Neural cell (in vitro differentiated cells): ENCODE measurements around the gene ELFN1. TPM values are rescaled to one million over a fixed set of nuclear protein-coding genes. Genes with fewer than 3 reads are reported as not detected.

ENCODE experiments used
- H2AFZ ChIP-seq: fragments of 200-600, 300-800 bp; sonication (generic), shearing (Covaris generic); 2 replicates; pipeline ENCODE4 v1.6.0; 2014; ENCODE audit warnings: low read depth, mild to moderate bottlenecking, antibody characterized with exemption, low read length, moderate library complexity
- H3F3A ChIP-seq: fragments of 200-600 bp; shearing (Covaris generic); 2 replicates; pipeline ENCODE4 v1.6.1; 2016; ENCODE audit warnings: mild to moderate bottlenecking, moderate library complexity, mixed read lengths, antibody characterized with exemption, low read length; ENCODE audit not compliant: insufficient read depth, poor library complexity, severe bottlenecking
- H3K27ac ChIP-seq: fragments of 200-600, 300-800 bp; sonication (generic), shearing (Covaris generic); 2 replicates; pipeline ENCODE4 v1.5.1; 2014; ENCODE audit warnings: mild to moderate bottlenecking, low read length, moderate library complexity
- H3K27me3 ChIP-seq: fragments of 300-800, 200-600 bp; sonication (generic), shearing (Covaris generic); 2 replicates; pipeline ENCODE4 v1.6.0; 2014; ENCODE audit warnings: mild to moderate bottlenecking, low read depth, low read length, moderate library complexity; ENCODE audit not compliant: insufficient read depth
- H3K36me3 ChIP-seq: fragments of 300-800, 200-600 bp; sonication (generic), shearing (Covaris generic); 2 replicates; pipeline ENCODE4 v1.5.1; 2014; ENCODE audit warnings: mild to moderate bottlenecking, antibody characterized with exemption, low read length, moderate library complexity; ENCODE audit not compliant: insufficient read depth
- H3K4me2 ChIP-seq: fragments of 300-800, 200-600 bp; sonication (generic), shearing (Covaris generic); 2 replicates; pipeline ENCODE4 v1.6.0; 2014; ENCODE audit warnings: mild to moderate bottlenecking, low read length
- H3K4me3 ChIP-seq: fragments of 300-800, 200-600 bp; sonication (generic), shearing (Covaris generic); 2 replicates; pipeline ENCODE4 v1.5.1; 2014; ENCODE audit warnings: mild to moderate bottlenecking, low read length, moderate library complexity
- H3K79me2 ChIP-seq: fragments of 200-600 bp; shearing (Covaris generic); replicated peaks from 2 replicates; pipeline ENCODE4 v1.6.0; 2014; ENCODE audit warnings: mild to moderate bottlenecking, low read length, moderate library complexity; ENCODE audit not compliant: insufficient read depth
- H3K9ac ChIP-seq: fragments of 300-800, 200-600 bp; sonication (generic), shearing (Covaris generic); 2 replicates; pipeline ENCODE4 v1.6.1; 2016; ENCODE audit warnings: mild to moderate bottlenecking, low read length, mixed read lengths
- H3K9me2 ChIP-seq: fragments of 200-600 bp; shearing (Covaris generic); 2 replicates; pipeline ENCODE4 v1.6.1; 2016; ENCODE audit warnings: mild to moderate bottlenecking, low read length, mixed read lengths; ENCODE audit not compliant: insufficient read depth
- H3K9me3 ChIP-seq: fragments of 200-600, 300-800 bp; sonication (generic), shearing (Covaris generic); 2 replicates; pipeline ENCODE4 v1.6.1; 2016; ENCODE audit warnings: mild to moderate bottlenecking, mixed run types, low read length, moderate library complexity, mixed read lengths
- H4K20me1 ChIP-seq: fragments of 200-600 bp; shearing (Covaris generic); 2 replicates; pipeline ENCODE4 v1.6.1; 2016; ENCODE audit warnings: mild to moderate bottlenecking, mixed run types; ENCODE audit not compliant: insufficient read depth
- CTCF ChIP-seq: fragments of 450-650 bp; IDR thresholded peaks from 2 replicates; pipeline ENCODE4 v1.5.1; 2014; ENCODE audit warnings: antibody characterized with exemption, mild to moderate bottlenecking, moderate library complexity; ENCODE audit not compliant: poor library complexity, severe bottlenecking
- EP300 ChIP-seq: fragments of 450-650 bp; conservative IDR thresholded peaks from 2 replicates; pipeline ENCODE4 v1.6.1; 2014; ENCODE audit warnings: antibody characterized with exemption, mild to moderate bottlenecking, moderate library complexity; ENCODE audit not compliant: poor library complexity, severe bottlenecking
- EZH2 ChIP-seq: fragments of 200-600, 300-800 bp; shearing (Covaris generic), sonication (generic); IDR thresholded peaks from 2 replicates; pipeline ENCODE4 v1.6.1; 2014; ENCODE audit warnings: antibody characterized with exemption, low read length, borderline replicate concordance, mild to moderate bottlenecking; ENCODE audit not compliant: insufficient read depth, poor library complexity, severe bottlenecking
- MXI1 ChIP-seq: fragments of 450-650 bp; conservative IDR thresholded peaks from 2 replicates; pipeline ENCODE4 v1.6.1; 2014; ENCODE audit warnings: antibody characterized with exemption, mild to moderate bottlenecking; ENCODE audit not compliant: poor library complexity, severe bottlenecking
- POLR2AphosphoS5 ChIP-seq: IDR thresholded peaks from 2 replicates; pipeline ENCODE4 v1.6.1; 2012
- RAD21 ChIP-seq: fragments of 450-650 bp; conservative IDR thresholded peaks from 2 replicates; pipeline ENCODE4 v1.6.1; 2014; ENCODE audit warnings: antibody characterized with exemption, mild to moderate bottlenecking, moderate library complexity
- REST ChIP-seq: IDR thresholded peaks from 2 replicates; pipeline ENCODE4 v1.6.1; 2012; ENCODE audit warnings: borderline replicate concordance
- SMC3 ChIP-seq: fragments of 450-650 bp; conservative IDR thresholded peaks from 2 replicates; pipeline ENCODE4 v1.6.1; 2014; ENCODE audit warnings: antibody characterized with exemption, mild to moderate bottlenecking, moderate library complexity; ENCODE audit not compliant: poor library complexity
- TAF1 ChIP-seq: IDR thresholded peaks from 2 replicates; pipeline ENCODE4 v1.6.1; 2012; ENCODE audit warnings: low read depth
- polyA plus RNA-seq: library from polyadenylated mRNA; depleted of rRNA; stranded (reverse); fragments of >200 nt; gene quantifications from 2 replicates; pipeline ENCODE4 v1.2.3, GENCODE V29; 2014

Gene ELFN1
- polyA plus RNA-seq, 1 donor from 2014 or later, result 11.8 TPM

GRCh38 chr7:1709281-1709680 is 39.2 kb downstream of the ELFN1 start:
- H3K9me3 ChIP-seq, result no peaks in the 10 kb centered on the region
- H3K4me3 ChIP-seq, result no peak overlapping the region
- no peaks in the 10 kb centered on the region for H3K27me3 ChIP-seq
- H3K4me2 ChIP-seq, result no peak overlapping the region
- TF ChIP-seq CTCF, result no peak
- no peak for TF ChIP-seq POLR2AphosphoS5
- no peak for TF ChIP-seq EP300
- TF ChIP-seq SMC3, result no peak
- H4K20me1 ChIP-seq, result no peaks in the 10 kb centered on the region
- no peaks in the 10 kb centered on the region for H3F3A ChIP-seq
- H3K27ac ChIP-seq, result no peak overlapping the region
- H2AFZ ChIP-seq, result no peak overlapping the region
- H3K9me2 ChIP-seq, result no peaks in the 10 kb centered on the region
- no peaks in the 10 kb centered on the region for H3K36me3 ChIP-seq
- no peak overlapping the region for H3K9ac ChIP-seq
- no peaks in the 10 kb centered on the region for H3K79me2 ChIP-seq

GRCh38 chr7:1709900-1710299 is 39.8 kb downstream of the ELFN1 start:
- H3K4me3 ChIP-seq, result no peak overlapping the region

GRCh38 chr7:1710936-1711335 is 40.9 kb downstream of the ELFN1 start:
- no peak overlapping the region for H3K27ac ChIP-seq
- no peaks in the 10 kb centered on the region for H3K36me3 ChIP-seq
- H3F3A ChIP-seq, result no peaks in the 10 kb centered on the region
- H3K4me2 ChIP-seq, result no peak overlapping the region
- TF ChIP-seq SMC3, result no peak
- TF ChIP-seq CTCF, result no peak
- no peak for TF ChIP-seq EZH2
- TF ChIP-seq EP300, result no peak
- TF ChIP-seq MXI1, result no peak
- no peak for TF ChIP-seq RAD21
- TF ChIP-seq POLR2AphosphoS5, result no peak
- no peak for TF ChIP-seq TAF1
- no peak for TF ChIP-seq REST
- H3K9me3 ChIP-seq, result no peaks in the 10 kb centered on the region
- no peaks in the 10 kb centered on the region for H4K20me1 ChIP-seq
- no peaks in the 10 kb centered on the region for H3K9me2 ChIP-seq
- no peak overlapping the region for H3K9ac ChIP-seq
- H3K79me2 ChIP-seq, result no peaks in the 10 kb centered on the region
- H3K4me3 ChIP-seq, result no peak overlapping the region
- no peak overlapping the region for H2AFZ ChIP-seq
- H3K27me3 ChIP-seq, result no peaks in the 10 kb centered on the region

More at GRCh38 chr7:1709900-1710299, 39.8 kb downstream of the ELFN1 start:
- peak; percentile 33 for TF ChIP-seq CTCF
- TF ChIP-seq EP300, result no peak
- no peak overlapping the region for H3K4me2 ChIP-seq
- no peaks in the 10 kb centered on the region for H3K79me2 ChIP-seq
- no peaks in the 10 kb centered on the region for H3K9me3 ChIP-seq
- no peaks in the 10 kb centered on the region for H3K9me2 ChIP-seq
- no peak overlapping the region for H2AFZ ChIP-seq
- H3F3A ChIP-seq, result no peaks in the 10 kb centered on the region
- no peaks in the 10 kb centered on the region for H3K27me3 ChIP-seq
- H4K20me1 ChIP-seq, result no peaks in the 10 kb centered on the region
- no peak overlapping the region for H3K9ac ChIP-seq
- H3K36me3 ChIP-seq, result no peaks in the 10 kb centered on the region
- no peak overlapping the region for H3K27ac ChIP-seq
